Psoas muscle (tissue), 8 donors: ENCODE results near the gene BTK. TPM values are rescaled to one million over a fixed set of nuclear protein-coding genes. Genes with fewer than 3 reads are reported as not detected.

Experiments used
- ATAC-seq, 4 donors: fragments of 200-7000 bp; cut with Tn5 transposase; one replicate each; pipeline ENCODE4 v1.9.1; 2020; ENCODE audit warnings: moderate library complexity in 3 of 4, mild to moderate bottlenecking in 2 of 4
- DNase-seq, 2 donors: peaks; one replicate each; pipeline ENCODE4 v3.0.0-alpha.2; 2020
- H3K27ac ChIP-seq: fragments of 200-600 bp; one replicate; pipeline ENCODE4 v1.8.0; 2022
- H3K27me3 ChIP-seq, 3 donors: fragments of 200-600 bp in 1 of 3; one replicate each; pipeline versions ENCODE4 v1.6.1 to v1.8.0; 2013 to 2022; ENCODE audit warnings: low read length in 2 of 3, mild to moderate bottlenecking in 2 of 3, moderate library complexity in 1 of 3; ENCODE audit not compliant: insufficient read depth in 3 of 3
- H3K36me3 ChIP-seq, 2 donors: fragments of 200-600 bp in 1 of 2; one replicate each; pipeline versions ENCODE4 v1.6.1 to v1.8.0; 2013 to 2022; ENCODE audit warnings: low read depth in 1 of 2, mild to moderate bottlenecking in 1 of 2, moderate library complexity in 1 of 2; ENCODE audit not compliant: insufficient read depth in 1 of 2
- H3K4me1 ChIP-seq: fragments of 200-600 bp; one replicate; pipeline ENCODE4 v1.8.0; 2022
- H3K4me3 ChIP-seq: fragments of 200-600 bp; one replicate; pipeline ENCODE4 v1.8.0; 2022; ENCODE audit warnings: mild to moderate bottlenecking
- H3K9me3 ChIP-seq: fragments of 200-600 bp; one replicate; pipeline ENCODE4 v1.8.0; 2022
- WGBS, 3 donors: extraction: QIAGEN DNeasy Blood & Tissue Kit; methylation state at CpG; one replicate each; pipeline versions ENCODE4 v1.1.6 to v1.1.7; 2013; 5-methylcytosine and 5-hydroxymethylcytosine counted together
- intact Hi-C, 2 donors: fragments of 100-400 bp; cut with DNase I; formaldehyde crosslinking; loops; one replicate each; pipeline versions ENCODE4 v1.11.0 to v1.14.2; 2022
- polyA plus RNA-seq, 3 donors: library from polyadenylated mRNA; stranded (reverse); fragments of 200-250 nt; gene quantifications; one replicate each; pipeline ENCODE4 v1.2.3, GENCODE V29; 2013
- total RNA-seq, 4 donors: library from RNA; stranded (reverse); fragmentation: NEBNext Ultra II Directional in 2 of 4; extraction: Animal tissue kit (Norgen Biotek cat#: 25700) in 2 of 4; gene quantifications; one replicate each; pipeline versions ENCODE4 v1.2.1 to v1.2.4, GENCODE V29; 2021 to 2023
- TF ChIP-seq, protein P1 (sequence below): fragments of 200-600 bp; IDR thresholded peaks from one replicate; pipeline ENCODE4 v1.8.0; 2022; ENCODE audit warnings: antibody characterized with exemption
- donor health status: healthy with polysubstance abuse.
- donor health status: DM: no; HTN: no; CAD: no; lungs with moderate emphysema.
- donor health status: Bipolar disorder and iron deficiency.
- donor health status: healthy.
- donor health status: DM: yes; HTN: yes; CAD: no.
- donor health status: DM: no; HTN: no; CAD: no.
- donor health status: DM: no; HTN: no; CAD: no.
- donor health status: DM: yes; HTN: yes; CAD: no.

BTK gene
- total and polyA plus RNA-seq, 7 donors = 0.27 to 2.0 (median 0.81) TPM

DNA sequence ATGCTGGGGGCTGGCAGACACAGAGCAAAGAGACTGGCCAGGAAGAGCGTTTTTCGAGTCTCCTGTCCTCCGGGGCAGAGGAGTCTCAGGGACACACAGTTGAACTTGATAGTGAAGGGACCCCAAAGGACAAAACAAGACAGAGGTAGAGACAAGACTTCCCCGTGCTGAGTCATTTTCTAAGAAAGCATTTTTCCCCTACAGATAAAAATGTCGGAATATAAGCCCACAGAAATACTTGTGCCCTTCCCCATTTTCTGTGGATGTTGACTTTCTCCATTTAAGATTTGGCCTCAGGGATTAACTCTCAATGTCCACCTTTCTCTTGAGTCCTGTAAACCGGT, 523 bp upstream of the BTK start:
- TF ChIP-seq, protein P1, sequence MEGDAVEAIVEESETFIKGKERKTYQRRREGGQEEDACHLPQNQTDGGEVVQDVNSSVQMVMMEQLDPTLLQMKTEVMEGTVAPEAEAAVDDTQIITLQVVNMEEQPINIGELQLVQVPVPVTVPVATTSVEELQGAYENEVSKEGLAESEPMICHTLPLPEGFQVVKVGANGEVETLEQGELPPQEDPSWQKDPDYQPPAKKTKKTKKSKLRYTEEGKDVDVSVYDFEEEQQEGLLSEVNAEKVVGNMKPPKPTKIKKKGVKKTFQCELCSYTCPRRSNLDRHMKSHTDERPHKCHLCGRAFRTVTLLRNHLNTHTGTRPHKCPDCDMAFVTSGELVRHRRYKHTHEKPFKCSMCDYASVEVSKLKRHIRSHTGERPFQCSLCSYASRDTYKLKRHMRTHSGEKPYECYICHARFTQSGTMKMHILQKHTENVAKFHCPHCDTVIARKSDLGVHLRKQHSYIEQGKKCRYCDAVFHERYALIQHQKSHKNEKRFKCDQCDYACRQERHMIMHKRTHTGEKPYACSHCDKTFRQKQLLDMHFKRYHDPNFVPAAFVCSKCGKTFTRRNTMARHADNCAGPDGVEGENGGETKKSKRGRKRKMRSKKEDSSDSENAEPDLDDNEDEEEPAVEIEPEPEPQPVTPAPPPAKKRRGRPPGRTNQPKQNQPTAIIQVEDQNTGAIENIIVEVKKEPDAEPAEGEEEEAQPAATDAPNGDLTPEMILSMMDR = no peak
- intact Hi-C loops = no loop called here
- H3K27ac ChIP-seq = no peak overlapping the region
- H3K27me3 ChIP-seq = no peaks in the 10 kb centered on the region
- H3K9me3 ChIP-seq = no peaks in the 10 kb centered on the region
- H3K36me3 ChIP-seq = peaks cover 0 to 1% of the 10 kb centered on the region in 2 donors
- peaks cover under 1% of the 10 kb centered on the region for H3K4me1 ChIP-seq
- ATAC-seq (no peak), DNase-seq (no peak)
- WGBS, 3 donors = 54 to 72% (median 69%) methylated on average over 6 of the region's 6 CpGs
- no peak overlapping the region for H3K4me3 ChIP-seq

DNA sequence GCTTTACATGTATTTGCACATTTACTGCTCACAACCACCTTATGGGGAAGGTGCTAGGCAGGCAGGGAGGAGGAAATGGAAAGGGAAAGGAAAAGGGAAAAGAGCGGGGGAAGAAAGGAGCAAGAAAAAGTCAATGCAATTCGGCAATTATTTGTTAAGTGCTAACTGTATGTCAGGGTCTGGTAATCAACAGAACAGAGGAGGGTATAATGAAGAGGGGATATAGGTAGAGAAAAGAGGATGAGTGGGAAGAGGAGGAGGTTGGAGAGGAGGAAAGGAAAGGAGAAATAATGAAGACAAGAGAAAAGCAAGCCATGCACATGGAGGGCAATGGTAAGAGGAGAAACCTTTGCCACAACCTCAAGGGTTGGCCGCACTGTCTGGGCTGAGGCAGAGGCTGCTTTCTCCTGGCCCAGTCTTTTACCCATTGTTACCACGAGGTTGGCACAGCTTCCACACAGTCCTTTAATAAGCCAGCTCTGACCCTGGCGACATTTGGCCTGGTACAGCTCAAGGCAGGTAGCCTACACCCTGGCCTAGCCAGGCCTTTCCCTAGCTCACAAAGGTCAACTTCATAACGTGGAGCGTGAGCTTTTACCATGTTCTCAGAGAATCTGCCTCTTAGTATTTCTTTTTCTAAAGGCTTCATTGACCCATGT, 836 bp downstream of the BTK start:
- DNase-seq = no peak
- no peaks in the 10 kb centered on the region for H3K4me1 ChIP-seq
- 70 to 88% (median 85%) methylated on average over 6 to 7 of the region's 7 CpGs for WGBS, 3 donors
- no peak overlapping the region for H3K27ac ChIP-seq
- TF ChIP-seq, protein P1 = no peak
- H3K4me3 ChIP-seq = no peak overlapping the region
- no peaks in the 10 kb centered on the region for H3K36me3 ChIP-seq
- ATAC-seq = no peak
- H3K9me3 ChIP-seq = no peaks in the 10 kb centered on the region
- no peaks in the 10 kb centered on the region for H3K27me3 ChIP-seq
- intact Hi-C loops = no loop called here

DNA sequence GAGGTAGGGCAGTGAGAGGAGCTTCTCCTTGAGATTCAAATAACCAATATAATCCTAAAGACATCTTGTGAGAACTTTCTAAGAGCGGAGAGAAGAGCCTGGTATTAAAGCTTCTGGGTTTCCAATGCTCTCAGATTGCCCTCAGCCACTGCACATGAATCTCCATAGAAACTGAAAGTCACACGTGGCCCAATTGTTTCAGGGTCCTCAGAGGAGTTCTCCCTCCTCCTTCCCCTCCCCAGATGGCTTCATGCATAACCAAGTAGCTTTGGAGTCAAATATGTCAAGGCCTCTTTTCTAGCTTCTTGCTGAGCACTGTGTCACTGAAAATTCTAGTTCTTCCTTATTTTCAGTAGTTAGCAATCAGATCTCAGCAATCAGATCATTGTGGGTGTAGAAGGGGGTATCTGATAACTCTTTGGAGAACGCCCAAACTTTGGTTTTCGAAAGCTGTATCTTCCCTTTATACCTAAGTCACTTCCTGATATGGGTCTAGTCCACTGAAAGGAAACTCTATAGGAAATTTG, 2.2 kb downstream of the BTK start:
- Histone ChIP-seq H3K4me3 (no peak overlapping the region), H3K27me3 (no peaks in the 10 kb centered on the region), H3K27ac (no peak overlapping the region), H3K4me1 (no peaks in the 10 kb centered on the region), H3K9me3 (no peaks in the 10 kb centered on the region), H3K36me3 (no peaks in the 10 kb centered on the region)
- TF ChIP-seq, protein P1 = no peak
- DNase-seq (no peak), ATAC-seq (no peak)
- intact Hi-C loops = no loop called here
- WGBS, 3 donors = 54 to 63% (median 58%) methylated on average over 4 of the region's 4 CpGs

DNA sequence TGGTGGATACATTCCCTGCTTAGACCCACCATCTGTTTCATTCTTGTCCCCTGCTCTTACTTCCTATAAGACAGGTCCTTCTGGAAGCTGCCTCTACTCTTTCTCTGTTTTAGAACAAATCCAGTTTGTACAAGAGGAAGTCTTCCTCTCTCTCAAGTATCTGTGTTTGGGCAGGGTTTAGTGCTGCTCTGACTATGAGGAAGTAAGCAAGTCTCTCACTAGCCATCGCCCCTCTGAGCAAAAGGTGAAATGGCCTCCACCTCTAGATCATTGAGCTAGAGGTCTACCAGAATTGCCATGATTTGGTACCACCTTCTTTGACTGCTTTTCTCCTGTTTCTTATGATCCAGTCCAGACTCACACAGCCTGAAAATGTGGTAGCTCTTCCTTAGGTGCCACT, 8.4 kb downstream of the BTK start:
- no peak for DNase-seq
- no peak overlapping the region for H3K27ac ChIP-seq
- no peaks in the 10 kb centered on the region for H3K36me3 ChIP-seq
- H3K4me1 ChIP-seq = no peaks in the 10 kb centered on the region
- TF ChIP-seq, protein P1 = no peak
- intact Hi-C loops = no loop called here
- H3K4me3 ChIP-seq = no peak overlapping the region
- no peak for ATAC-seq
- WGBS, 3 donors = 68 to 94% (median 74%) methylated on average over 1 of the region's 1 CpG
- no peaks in the 10 kb centered on the region for H3K9me3 ChIP-seq
- H3K27me3 ChIP-seq = peaks cover 0 to 4% (median 0%) of the 10 kb centered on the region in 3 donors
